Mesodermal cell (in vitro differentiated cells): ENCODE results near the gene PKD1.
"Not testable (repeated sequence)": the region's sequence is repeated elsewhere in the genome, so short reads cannot be mapped to it uniquely, and the experiment has no call there.

Experiments used
- H3K27ac ChIP-seq: 2 replicates; pipeline ENCODE4 v1.7.0; 2013; ENCODE audit warnings: mild to moderate bottlenecking, low read depth, low read length, moderate library complexity; ENCODE audit not compliant: severe bottlenecking
- H3K36me3 ChIP-seq: 2 replicates; pipeline ENCODE4 v1.7.1; 2013; ENCODE audit warnings: mild to moderate bottlenecking, low read length, moderate library complexity; ENCODE audit not compliant: control insufficient read depth, insufficient read depth
- H3K4me1 ChIP-seq: one replicate; pipeline ENCODE4 v1.7.1; 2013; ENCODE audit warnings: mild to moderate bottlenecking, low read length; ENCODE audit not compliant: insufficient read depth, control insufficient read depth, poor library complexity, severe bottlenecking
- H3K4me3 ChIP-seq: 2 replicates; pipeline ENCODE4 v1.7.0; 2013; ENCODE audit warnings: low read length, control low read depth, mild to moderate bottlenecking; ENCODE audit not compliant: insufficient read depth, poor library complexity, severe bottlenecking; ENCODE audit errors: extremely low read depth
- H3K9me3 ChIP-seq: 2 replicates; pipeline ENCODE4 v1.7.1; 2013; ENCODE audit warnings: mild to moderate bottlenecking, low read length, moderate library complexity; ENCODE audit not compliant: control insufficient read depth
- WGBS, 2 experiments: methylation state at CpG; one replicate each; pipeline ENCODE4 v1.1.5; 2013; ENCODE audit warnings: missing lambda C conversion rate in 2 of 2; ENCODE audit not compliant: insufficient coverage in 2 of 2; 5-methylcytosine and 5-hydroxymethylcytosine counted together

The PKD1 gene

DNA sequence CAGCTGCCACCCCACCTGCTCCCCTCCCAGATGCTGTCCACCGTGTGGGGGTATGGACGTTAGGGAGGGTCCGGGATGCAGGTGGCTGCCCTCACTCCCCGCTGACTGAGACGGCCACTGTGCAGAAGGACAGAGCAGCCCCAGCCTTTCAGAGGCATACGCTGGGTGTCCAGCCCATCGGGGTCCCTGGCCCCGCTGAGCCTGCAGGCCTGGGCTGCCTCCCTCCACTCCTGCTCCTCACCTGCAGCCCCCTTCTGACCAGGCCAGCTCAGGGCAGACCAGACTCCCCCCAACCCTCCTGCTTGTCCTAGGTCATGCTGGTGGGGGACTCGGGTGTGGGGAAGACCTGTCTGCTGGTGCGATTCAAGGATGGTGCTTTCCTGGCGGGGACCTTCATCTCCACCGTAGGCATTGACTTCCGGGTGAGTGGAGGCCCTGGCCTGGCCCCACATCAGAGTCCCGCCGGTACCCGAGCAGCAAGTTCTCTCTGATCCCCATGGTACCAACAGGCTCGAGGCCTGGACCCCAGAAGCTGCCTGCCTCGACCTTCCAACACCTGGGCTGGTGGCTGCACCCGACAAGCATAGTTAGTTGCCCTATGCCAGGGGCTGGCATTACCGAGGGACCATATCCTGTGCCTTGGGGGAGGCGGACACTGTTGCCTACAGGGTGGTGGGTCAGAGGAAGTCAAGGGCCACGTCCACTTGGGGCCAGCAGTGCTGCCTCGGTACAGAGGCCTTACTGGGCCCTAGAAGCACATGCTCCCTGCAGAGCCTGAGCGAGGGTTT lies 14.1 kb upstream of the PKD1 start:
- H3K9me3 ChIP-seq, result no peaks in the 10 kb centered on the region
- no peak overlapping the region for H3K27ac ChIP-seq
- 24 to 27% methylated on average over 22 to 24 of the region's 24 CpGs for WGBS, 2 experiments
- peaks cover 41% of the 10 kb centered on the region for H3K4me1 ChIP-seq
- no peak overlapping the region for H3K4me3 ChIP-seq
- peaks cover 33% of the 10 kb centered on the region for H3K36me3 ChIP-seq

DNA sequence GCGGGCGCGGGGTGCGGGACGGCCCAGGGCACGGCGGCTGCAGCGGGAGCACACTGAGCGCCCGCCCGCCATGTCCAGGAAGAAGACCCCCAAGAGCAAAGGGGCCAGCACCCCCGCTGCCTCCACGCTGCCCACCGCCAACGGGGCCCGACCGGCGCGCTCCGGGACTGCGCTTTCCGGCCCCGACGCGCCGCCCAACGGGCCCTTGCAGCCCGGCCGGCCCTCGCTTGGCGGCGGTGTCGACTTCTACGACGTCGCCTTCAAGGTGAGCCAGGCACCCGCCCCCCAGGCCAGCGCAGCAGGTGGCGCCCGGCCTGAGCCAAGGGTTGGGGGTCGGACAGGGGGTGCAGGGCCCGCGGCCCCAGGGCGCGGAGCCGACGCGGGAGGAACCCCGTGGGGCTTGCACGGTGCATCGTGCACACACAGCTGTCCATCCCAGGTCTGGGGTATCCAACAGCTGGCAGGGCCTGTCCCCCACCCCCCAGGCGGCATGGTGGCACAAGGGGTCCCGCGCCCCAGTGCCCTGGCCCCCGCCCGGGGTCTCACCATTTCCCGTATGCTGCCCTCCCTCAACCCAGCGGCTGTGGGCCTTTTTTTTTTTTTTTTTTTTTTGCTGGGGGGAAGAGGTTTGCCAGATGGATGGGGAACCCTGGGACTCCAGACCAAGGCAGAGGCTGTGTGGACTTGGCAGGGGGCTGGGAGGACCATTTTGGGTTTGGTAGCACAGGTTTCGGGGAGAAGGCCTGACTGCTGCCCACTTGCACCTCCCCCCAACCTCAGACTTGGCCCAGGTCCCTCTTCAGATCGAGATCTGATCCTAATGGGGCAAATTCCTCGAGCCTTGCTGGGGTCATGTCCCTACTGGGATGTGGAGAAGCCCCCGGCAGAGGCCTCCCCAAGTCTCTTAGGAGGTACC lies 13.3 kb upstream of the PKD1 start:
- Histone ChIP-seq H3K4me3 (peak overlapping the region; percentile 39), H3K9me3 (no peaks in the 10 kb centered on the region), H3K4me1 (peaks cover 41% of the 10 kb centered on the region), H3K36me3 (peaks cover 26% of the 10 kb centered on the region), H3K27ac (no peak overlapping the region)
- WGBS, 2 experiments, result 2% methylated on average over 47 to 55 of the region's 62 CpGs

DNA sequence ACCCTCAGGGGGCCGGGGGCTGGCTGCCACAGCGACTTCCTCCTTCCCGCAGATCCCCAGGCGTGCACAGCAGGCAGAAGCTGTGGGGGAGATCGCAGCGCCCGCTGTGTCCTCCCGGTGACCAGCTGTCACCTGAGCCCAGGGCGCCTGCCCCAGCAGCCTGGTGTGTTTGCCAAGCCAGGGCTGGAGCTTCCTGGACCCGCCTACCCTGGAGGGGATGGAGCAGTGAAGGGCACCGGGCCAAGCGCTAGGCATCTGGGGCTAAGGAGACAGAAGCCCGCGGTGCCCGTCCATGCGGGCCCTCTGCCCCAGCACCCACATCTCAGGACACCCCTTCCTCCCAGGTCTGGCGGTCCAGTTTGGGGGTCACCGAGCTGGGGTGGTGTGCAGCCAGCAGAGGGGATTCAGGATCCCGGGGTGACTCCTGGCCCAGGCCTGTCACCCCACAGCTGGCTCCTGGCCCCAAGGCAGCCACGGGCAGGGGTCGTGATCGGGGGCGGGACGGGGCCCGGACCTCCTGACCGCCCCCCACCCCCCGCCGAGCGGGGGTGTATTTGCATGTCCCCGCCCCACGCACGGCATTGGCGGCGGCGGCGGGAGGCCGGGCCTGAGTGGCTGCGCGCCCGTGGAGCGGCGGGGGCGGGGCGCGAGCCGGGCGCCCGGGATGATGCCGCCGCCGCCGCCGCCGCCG lies 12.4 kb upstream of the PKD1 start, which contains the start of gene RAB26:
Gene RAB26, plus strand, starts transcription at position 645 of the 691 bp plus-strand sequence. CDS start 159 bp downstream, outside the sequence.
- Histone ChIP-seq H3K4me3 (peak within 1 kb of the TSS; percentile 39), H3K36me3 (peaks cover 18% of the 10 kb centered on the region), H3K9me3 (no peaks in the 10 kb centered on the region), H3K4me1 (peaks cover 38% of the 10 kb centered on the region), H3K27ac (no peak within 1 kb of the TSS)
- WGBS, 2 experiments, result 9 to 22% methylated on average over 15 to 40 of the region's 55 CpGs

DNA sequence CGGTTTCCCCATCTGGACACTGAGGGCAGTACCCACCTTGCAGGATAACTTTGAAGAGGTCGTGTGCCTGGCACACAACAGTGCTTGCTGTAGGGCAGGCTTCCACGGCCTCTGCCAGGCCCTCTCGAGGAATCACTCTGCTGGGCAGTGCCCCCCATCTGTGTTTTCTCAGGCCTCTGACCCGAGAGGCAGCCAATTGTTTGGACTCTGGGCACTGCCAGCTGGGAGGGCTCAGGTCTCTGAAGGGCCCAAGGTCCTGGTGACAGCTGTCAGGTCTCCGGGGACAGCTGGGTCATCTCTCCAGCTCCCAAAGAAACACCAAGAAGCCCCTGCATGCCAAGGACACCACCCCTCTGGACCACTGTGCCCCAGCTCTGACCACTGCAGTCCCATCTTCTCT lies 11.7 kb upstream of the PKD1 start:
- H3K36me3 ChIP-seq, result peaks cover 10% of the 10 kb centered on the region
- WGBS, 2 experiments, result 94 to 98% methylated on average over 5 of the region's 6 CpGs
- no peaks in the 10 kb centered on the region for H3K9me3 ChIP-seq
- no peak overlapping the region for H3K4me3 ChIP-seq
- no peak overlapping the region for H3K27ac ChIP-seq
- H3K4me1 ChIP-seq, result peaks cover 31% of the 10 kb centered on the region

DNA sequence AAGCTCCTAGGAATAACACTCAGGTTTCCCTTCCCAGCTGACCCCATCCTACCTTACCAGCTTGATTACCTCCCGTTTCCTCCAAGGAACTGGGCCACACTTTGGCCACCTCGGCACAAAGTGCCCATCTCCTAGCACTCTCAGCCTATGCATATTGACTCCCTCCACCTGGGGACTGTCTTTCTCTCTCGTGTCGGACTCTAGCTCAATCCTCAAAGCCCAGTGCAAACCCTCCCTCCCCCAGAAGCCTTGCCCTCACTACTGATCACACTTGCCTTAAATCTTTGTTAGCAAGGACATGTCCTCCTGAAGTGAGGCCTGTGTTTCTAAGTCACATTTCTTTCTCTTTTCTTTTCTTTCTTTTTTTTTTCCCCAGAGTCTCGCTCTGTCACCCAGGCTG lies 10.1 kb upstream of the PKD1 start:
- no peaks in the 10 kb centered on the region for H3K36me3 ChIP-seq
- no peak overlapping the region for H3K4me3 ChIP-seq
- no peak overlapping the region for H3K27ac ChIP-seq
- no peaks in the 10 kb centered on the region for H3K9me3 ChIP-seq
- H3K4me1 ChIP-seq, result peaks cover 19% of the 10 kb centered on the region
- 73 to 85% methylated on average over 5 of the region's 5 CpGs for WGBS, 2 experiments

DNA sequence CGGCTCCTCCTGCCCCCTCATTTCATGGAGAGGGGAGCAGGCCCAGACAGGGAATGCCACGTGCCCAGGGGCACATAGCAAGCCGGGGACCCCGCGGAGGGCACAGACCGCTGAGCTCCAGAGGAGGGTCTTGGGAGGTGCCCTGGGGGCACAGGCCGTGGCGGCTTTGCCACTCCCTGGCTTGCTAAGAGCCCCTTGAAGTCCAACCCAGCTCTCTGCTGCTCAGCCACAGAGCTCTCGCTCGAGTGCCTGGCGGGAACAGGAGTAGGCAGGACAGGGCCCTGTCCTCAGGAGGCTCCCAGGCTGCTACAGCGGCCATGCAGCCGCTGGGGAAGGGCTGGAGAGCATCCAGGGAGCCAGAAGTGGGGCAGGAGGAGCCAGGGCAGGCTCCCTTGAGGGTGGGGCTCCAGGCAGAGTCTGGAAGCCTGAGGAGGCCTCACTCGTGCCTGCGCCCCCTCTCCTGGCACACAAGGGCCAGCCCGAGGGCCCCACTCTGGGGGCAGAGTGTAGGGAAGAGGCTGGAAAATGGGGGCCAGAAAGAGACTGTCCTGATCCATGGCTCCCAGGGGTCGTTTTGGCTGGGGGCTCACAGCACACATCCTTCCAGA lies 8.3 kb upstream of the PKD1 start:
- H3K9me3 ChIP-seq, result no peaks in the 10 kb centered on the region
- 86 to 92% methylated on average over 13 to 17 of the region's 17 CpGs for WGBS, 2 experiments
- no peak overlapping the region for H3K4me3 ChIP-seq
- H3K4me1 ChIP-seq, result peaks cover 5% of the 10 kb centered on the region
- no peaks in the 10 kb centered on the region for H3K36me3 ChIP-seq
- no peak overlapping the region for H3K27ac ChIP-seq

DNA sequence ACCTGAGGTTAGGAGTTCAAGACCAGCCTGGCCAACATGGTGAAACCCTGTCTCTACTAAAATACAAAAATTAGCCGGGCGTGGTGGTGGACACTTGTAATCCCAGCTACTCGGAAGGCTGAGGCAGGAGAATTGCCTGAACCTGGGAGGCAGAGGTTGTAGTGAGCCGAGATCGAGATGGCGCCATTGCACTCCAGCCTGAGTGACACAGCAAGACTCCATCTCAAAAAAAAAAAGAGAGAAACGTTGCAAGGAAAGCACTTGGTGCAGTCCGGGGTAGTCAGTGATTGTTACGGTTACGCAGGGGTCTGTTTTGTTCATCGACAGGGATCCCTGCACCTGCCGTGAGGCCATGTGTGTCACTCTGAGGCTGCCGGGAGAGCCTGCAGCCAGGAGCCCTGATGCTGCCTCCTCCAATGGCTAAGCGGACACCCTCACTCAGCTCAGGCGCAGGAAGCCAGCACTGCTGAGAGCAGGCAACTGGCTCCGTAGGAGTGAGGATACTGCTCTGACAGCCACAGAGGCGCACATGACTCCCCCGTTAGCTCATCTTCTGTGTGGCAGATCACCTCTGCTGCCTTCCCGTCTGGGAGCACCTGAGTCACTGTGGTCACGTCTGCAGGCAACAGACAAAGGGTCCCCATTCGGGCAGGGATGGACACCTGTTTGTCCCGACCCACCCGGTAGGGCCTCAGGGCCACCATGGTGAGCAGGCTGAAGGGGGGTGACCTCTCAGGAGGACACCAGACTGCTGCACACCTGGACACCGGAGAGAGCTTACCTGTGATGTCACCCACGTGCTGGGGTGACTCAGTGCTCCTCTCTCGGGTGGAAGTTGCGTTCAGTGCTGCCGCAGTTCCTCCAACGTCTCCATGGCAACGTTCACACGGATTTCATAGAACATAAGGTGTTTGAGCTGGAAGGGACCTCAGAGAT lies 7.5 kb upstream of the PKD1 start:
- Histone ChIP-seq H3K36me3 (no peaks in the 10 kb centered on the region), H3K27ac (no peak overlapping the region), H3K4me1 (no peaks in the 10 kb centered on the region), H3K9me3 (no peaks in the 10 kb centered on the region), H3K4me3 (no peak overlapping the region)
- 88% methylated on average over 29 to 31 of the region's 31 CpGs for WGBS, 2 experiments

DNA sequence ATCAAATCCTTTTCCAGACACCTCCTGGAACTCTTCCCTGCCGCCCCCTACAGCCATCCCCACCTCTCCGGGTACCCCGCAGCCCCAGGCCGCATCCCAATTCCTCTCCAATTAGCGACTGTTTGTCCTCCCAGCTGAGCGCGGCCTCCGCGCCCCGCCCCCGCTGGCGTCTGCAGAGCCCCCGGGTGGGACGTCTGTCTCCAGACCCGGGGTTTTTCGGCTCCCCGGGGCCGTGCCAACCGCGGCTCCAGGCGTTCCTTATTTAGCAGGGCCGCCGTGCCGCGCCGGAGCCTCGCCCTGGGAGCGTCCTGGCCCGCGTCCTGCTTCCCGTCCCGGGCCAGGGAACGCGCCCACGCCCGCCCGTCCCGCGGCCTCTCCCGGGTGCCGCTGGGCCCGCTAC lies 627 bp downstream of the PKD1 start:
- 0% methylated on average over 13 of the region's 42 CpGs; no CpG with 5 or more reads in 1 of the 2 experiments for WGBS, 2 experiments
- not testable (repeated sequence) for H3K4me1 ChIP-seq, H3K27ac ChIP-seq, H3K9me3 ChIP-seq, H3K36me3 ChIP-seq
- H3K4me3 ChIP-seq, result peak overlapping the region; percentile 42

DNA sequence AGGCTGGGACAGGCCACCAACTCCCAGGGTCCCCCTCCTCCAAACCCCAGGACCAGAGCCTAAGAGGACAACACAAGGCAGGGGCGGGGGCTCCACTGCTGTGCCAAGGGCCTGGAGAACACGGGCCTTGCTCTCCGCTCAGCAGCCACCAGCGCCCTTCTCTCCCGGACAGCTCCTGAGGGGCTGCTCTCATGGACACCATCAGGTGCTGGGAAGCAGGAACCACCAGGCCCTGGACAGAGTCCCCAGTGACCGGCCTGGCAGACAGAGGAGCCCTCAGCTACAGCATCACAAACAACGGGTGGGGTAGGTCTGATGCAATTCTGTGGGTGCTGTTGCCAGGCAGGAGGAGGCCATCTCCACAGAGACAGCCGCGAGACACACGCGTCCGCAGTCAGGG lies 1.9 kb downstream of the PKD1 start:
- WGBS, 2 experiments, result 86 to 100% methylated on average over 2 to 4 of the region's 12 CpGs
- H3K9me3 ChIP-seq, H3K36me3 ChIP-seq, H3K4me3 ChIP-seq, H3K4me1 ChIP-seq, H3K27ac ChIP-seq: not testable (repeated sequence)
